Measurements from ENCODE around the gene TSR1. TPM values are rescaled to one million over a fixed set of nuclear protein-coding genes. Genes with fewer than 3 reads are reported as not detected.

Gene TSR1
- total RNA-seq, 1 experiment from 2014 or later: 67.3 TPM

DNA sequence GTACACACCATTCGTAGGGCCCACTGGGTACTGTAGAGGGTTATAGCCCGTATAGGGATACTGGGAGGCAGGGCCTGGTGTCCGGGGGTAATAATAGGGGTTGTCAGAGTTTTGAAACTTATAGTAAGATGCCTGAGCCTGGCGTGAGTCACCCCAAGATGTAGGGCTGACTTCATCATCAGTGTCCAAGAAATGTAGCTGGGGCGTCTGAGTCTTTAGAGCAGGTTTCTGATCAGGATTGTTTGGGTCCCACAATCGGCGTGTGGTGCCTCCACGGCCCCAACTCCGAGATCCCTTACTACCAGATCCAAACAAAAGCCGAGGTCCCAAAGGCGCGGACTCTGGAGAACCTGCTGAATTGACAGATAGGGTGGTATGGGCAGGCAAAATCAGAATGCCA, 37.1 kb downstream of the TSR1 start:
- H3K9me3 ChIP-seq: no peaks in the 10 kb centered on the region
- no TSS peak for BruUV-seq (replicated peaks)
- intact Hi-C loops (cut with micrococcal nuclease; ENCODE audit: unreplicated experiment): no loop called here
- H3K4me3 Mint-ChIP-seq (ENCODE audit: unreplicated experiment): no peak overlapping the region
- no peak overlapping the region for H3K4me3 ChIP-seq (ENCODE audit: low read depth, low read length)
- H3K9me3 Mint-ChIP-seq (ENCODE audit: unreplicated experiment): no peaks in the 10 kb centered on the region
- peaks cover 41% of the 10 kb centered on the region for H3K36me3 Mint-ChIP-seq (ENCODE audit: insufficient read depth, unreplicated experiment)
- DNase-seq: no peak
- POLR2A ChIA-PET: no interaction called here
- no peaks in the 10 kb centered on the region for H3K4me1 ChIP-seq
- H3K36me3 ChIP-seq (ENCODE audit: control insufficient read depth, insufficient read depth, low read length): peaks cover 3% of the 10 kb centered on the region
- H3K27me3 Mint-ChIP-seq (ENCODE audit: insufficient read depth, unreplicated experiment): no peaks in the 10 kb centered on the region
- H3K27ac Mint-ChIP-seq (ENCODE audit: unreplicated experiment): no peak overlapping the region
- TF ChIP-seq, protein P1, sequence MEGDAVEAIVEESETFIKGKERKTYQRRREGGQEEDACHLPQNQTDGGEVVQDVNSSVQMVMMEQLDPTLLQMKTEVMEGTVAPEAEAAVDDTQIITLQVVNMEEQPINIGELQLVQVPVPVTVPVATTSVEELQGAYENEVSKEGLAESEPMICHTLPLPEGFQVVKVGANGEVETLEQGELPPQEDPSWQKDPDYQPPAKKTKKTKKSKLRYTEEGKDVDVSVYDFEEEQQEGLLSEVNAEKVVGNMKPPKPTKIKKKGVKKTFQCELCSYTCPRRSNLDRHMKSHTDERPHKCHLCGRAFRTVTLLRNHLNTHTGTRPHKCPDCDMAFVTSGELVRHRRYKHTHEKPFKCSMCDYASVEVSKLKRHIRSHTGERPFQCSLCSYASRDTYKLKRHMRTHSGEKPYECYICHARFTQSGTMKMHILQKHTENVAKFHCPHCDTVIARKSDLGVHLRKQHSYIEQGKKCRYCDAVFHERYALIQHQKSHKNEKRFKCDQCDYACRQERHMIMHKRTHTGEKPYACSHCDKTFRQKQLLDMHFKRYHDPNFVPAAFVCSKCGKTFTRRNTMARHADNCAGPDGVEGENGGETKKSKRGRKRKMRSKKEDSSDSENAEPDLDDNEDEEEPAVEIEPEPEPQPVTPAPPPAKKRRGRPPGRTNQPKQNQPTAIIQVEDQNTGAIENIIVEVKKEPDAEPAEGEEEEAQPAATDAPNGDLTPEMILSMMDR (IDR thresholded peaks at IDR 0.05; ENCODE audit: insufficient read depth in 1 of 2, low read depth in 1 of 2, low read length in 1 of 2, severe bottlenecking in 1 of 2, unreplicated experiment in 1 of 2): no peak
- CTCF ChIA-PET: no interaction called here
- H3K4me1 Mint-ChIP-seq (ENCODE audit: low read depth, unreplicated experiment): peaks cover 4% of the 10 kb centered on the region
- H3K27me3 ChIP-seq (replicated peaks; ENCODE audit: control insufficient read depth, insufficient read depth, low read length): no peaks in the 10 kb centered on the region

DNA sequence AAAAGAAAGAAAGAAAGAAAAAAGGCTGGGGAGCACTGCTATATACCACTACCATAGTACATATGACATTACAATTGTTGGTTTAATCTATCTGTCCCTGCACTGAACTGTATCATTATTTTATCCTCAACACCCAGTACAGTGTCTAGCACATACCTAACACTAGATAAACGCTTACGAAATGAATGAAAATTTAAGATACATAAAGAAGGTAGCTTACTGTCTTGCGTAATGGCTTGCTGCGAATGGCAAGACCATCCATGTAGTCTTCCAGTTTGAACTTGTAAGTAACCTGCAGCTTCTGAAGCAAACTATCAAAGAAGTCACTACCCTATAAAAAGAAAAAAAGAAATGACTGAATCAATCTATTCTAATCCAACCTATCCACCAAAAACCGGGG, 39.2 kb downstream of the TSR1 start:
- intact Hi-C loops (cut with micrococcal nuclease; ENCODE audit: unreplicated experiment): no loop called here
- H3K27me3 Mint-ChIP-seq (ENCODE audit: insufficient read depth, unreplicated experiment): no peaks in the 10 kb centered on the region
- peaks cover 40% of the 10 kb centered on the region for H3K36me3 Mint-ChIP-seq (ENCODE audit: insufficient read depth, unreplicated experiment)
- no peaks in the 10 kb centered on the region for H3K4me1 ChIP-seq
- BruUV-seq (replicated peaks): no TSS peak
- H3K27ac Mint-ChIP-seq (ENCODE audit: unreplicated experiment): no peak overlapping the region
- DNase-seq: no peak
- peaks cover 3% of the 10 kb centered on the region for H3K36me3 ChIP-seq (ENCODE audit: control insufficient read depth, insufficient read depth, low read length)
- no peak overlapping the region for H3K4me3 ChIP-seq (ENCODE audit: low read depth, low read length)
- POLR2A ChIA-PET: no interaction called here
- TF ChIP-seq, protein P1 (IDR thresholded peaks at IDR 0.05; ENCODE audit: insufficient read depth in 1 of 2, low read depth in 1 of 2, low read length in 1 of 2, severe bottlenecking in 1 of 2, unreplicated experiment in 1 of 2): no peak
- H3K4me3 Mint-ChIP-seq (ENCODE audit: unreplicated experiment): no peak overlapping the region
- CTCF ChIA-PET: no interaction called here
- no peaks in the 10 kb centered on the region for H3K9me3 Mint-ChIP-seq (ENCODE audit: unreplicated experiment)
- no peaks in the 10 kb centered on the region for H3K9me3 ChIP-seq
- peaks cover 4% of the 10 kb centered on the region for H3K4me1 Mint-ChIP-seq (ENCODE audit: low read depth, unreplicated experiment)
- H3K27me3 ChIP-seq (replicated peaks; ENCODE audit: control insufficient read depth, insufficient read depth, low read length): no peaks in the 10 kb centered on the region

DNA sequence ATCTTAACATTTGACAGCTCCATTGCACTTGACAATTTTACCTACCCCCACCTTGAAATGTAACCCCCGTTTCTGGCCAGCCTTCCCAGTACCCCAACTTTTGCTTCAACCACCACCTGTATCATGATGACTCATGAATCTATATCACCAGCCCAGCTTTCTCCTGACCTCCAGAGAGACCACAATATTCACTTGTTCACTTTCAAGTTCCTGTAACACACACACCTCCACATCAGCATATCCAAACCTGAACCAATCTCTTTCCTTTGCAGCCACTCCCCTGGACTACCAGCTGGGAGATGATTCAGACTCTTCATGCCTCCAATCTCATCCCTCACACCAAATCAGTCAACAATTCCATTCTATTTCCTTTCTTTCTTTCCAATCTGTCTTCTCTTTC, 40.7 kb downstream of the TSR1 start:
- peaks cover 4% of the 10 kb centered on the region for H3K4me1 Mint-ChIP-seq (ENCODE audit: low read depth, unreplicated experiment)
- BruUV-seq (replicated peaks): no TSS peak
- intact Hi-C loops (cut with micrococcal nuclease; ENCODE audit: unreplicated experiment): no loop called here
- Histone ChIP-seq H3K27me3 (replicated peaks; ENCODE audit: control insufficient read depth, insufficient read depth, low read length) (no peaks in the 10 kb centered on the region), H3K9me3 (no peaks in the 10 kb centered on the region), H3K4me3 (ENCODE audit: low read depth, low read length) (no peak overlapping the region), H3K4me1 (no peaks in the 10 kb centered on the region), H3K36me3 (ENCODE audit: control insufficient read depth, insufficient read depth, low read length) (peaks cover 3% of the 10 kb centered on the region)
- H3K27ac Mint-ChIP-seq (ENCODE audit: unreplicated experiment): no peak overlapping the region
- TF ChIP-seq, protein P1 (IDR thresholded peaks at IDR 0.05; ENCODE audit: insufficient read depth in 1 of 2, low read depth in 1 of 2, low read length in 1 of 2, severe bottlenecking in 1 of 2, unreplicated experiment in 1 of 2): no peak
- no peak overlapping the region for H3K4me3 Mint-ChIP-seq (ENCODE audit: unreplicated experiment)
- H3K36me3 Mint-ChIP-seq (ENCODE audit: insufficient read depth, unreplicated experiment): peaks cover 48% of the 10 kb centered on the region
- CTCF ChIA-PET: no interaction called here
- DNase-seq: no peak
- H3K9me3 Mint-ChIP-seq (ENCODE audit: unreplicated experiment): no peaks in the 10 kb centered on the region
- H3K27me3 Mint-ChIP-seq (ENCODE audit: insufficient read depth, unreplicated experiment): no peaks in the 10 kb centered on the region
- POLR2A ChIA-PET: no interaction called here

Measured in Caco-2 (cell line).